Osteoblast (primary cell): ENCODE results near the gene AGPAT4. TPM values are rescaled to one million over a fixed set of nuclear protein-coding genes. Genes with fewer than 3 reads are reported as not detected.

ENCODE experiments used
- DNase-seq: peaks from one replicate; pipeline ENCODE4 v3.0.0; 2011; ENCODE audit warnings: low spot score, mixed read lengths; ENCODE audit not compliant: insufficient read length; ENCODE audit errors: missing footprints
- H2AFZ ChIP-seq: 2 replicates; pipeline ENCODE4 v1.6.0; 2011; ENCODE audit warnings: mild to moderate bottlenecking, low read length
- H3K27ac ChIP-seq: 2 replicates; pipeline ENCODE4 v1.5.1; 2011; ENCODE audit warnings: mild to moderate bottlenecking, low read depth, low read length, moderate library complexity
- H3K27me3 ChIP-seq: 2 replicates; pipeline ENCODE4 v1.6.0; 2012; ENCODE audit warnings: mild to moderate bottlenecking, control low read depth, inconsistent platforms, low read length, moderate library complexity; ENCODE audit not compliant: insufficient read depth
- H3K36me3 ChIP-seq: 2 replicates; pipeline ENCODE4 v1.5.1; 2011; ENCODE audit warnings: mild to moderate bottlenecking, low read length, control low read depth, moderate library complexity; ENCODE audit not compliant: insufficient read depth
- H3K4me1 ChIP-seq: 2 replicates; pipeline ENCODE4 v1.5.1; 2011; ENCODE audit warnings: mild to moderate bottlenecking, low read length, control low read depth, moderate library complexity; ENCODE audit not compliant: insufficient read depth
- H3K4me2 ChIP-seq: 2 replicates; pipeline ENCODE4 v1.6.0; 2011; ENCODE audit warnings: mild to moderate bottlenecking, low read length; ENCODE audit not compliant: insufficient read depth
- H3K4me3 ChIP-seq: fragments of 200-600 bp; sonication (generic); 3 replicates; pipeline ENCODE4 v1.5.1; 2012; ENCODE audit warnings: mild to moderate bottlenecking, low read length, inconsistent platforms; ENCODE audit not compliant: insufficient read depth
- H3K79me2 ChIP-seq: 2 replicates; pipeline ENCODE4 v1.6.0; 2012; ENCODE audit warnings: mild to moderate bottlenecking, low read length, control low read depth, inconsistent platforms; ENCODE audit not compliant: insufficient read depth
- H3K9me3 ChIP-seq: 2 replicates; pipeline ENCODE4 v1.5.1; 2011; ENCODE audit warnings: low read depth, low read length, control low read depth
- H4K20me1 ChIP-seq: 2 replicates; pipeline ENCODE4 v1.6.0; 2012; ENCODE audit warnings: mild to moderate bottlenecking, low read length, control low read depth; ENCODE audit not compliant: insufficient read depth
- total RNA-seq: library from RNA; depleted of rRNA; stranded (reverse); fragments of >200 nt; gene quantifications from 2 replicates; pipeline ENCODE4 v1.2.3, GENCODE V29; 2012
- TF ChIP-seq, protein P1 (sequence below): IDR thresholded peaks from 2 replicates; pipeline ENCODE4 v1.5.1; 2011; ENCODE audit warnings: mild to moderate bottlenecking, low read depth, low read length, moderate library complexity; ENCODE audit errors: extremely low read depth

AGPAT4 gene
- total RNA-seq, 1 donor = 13.8 TPM

DNA sequence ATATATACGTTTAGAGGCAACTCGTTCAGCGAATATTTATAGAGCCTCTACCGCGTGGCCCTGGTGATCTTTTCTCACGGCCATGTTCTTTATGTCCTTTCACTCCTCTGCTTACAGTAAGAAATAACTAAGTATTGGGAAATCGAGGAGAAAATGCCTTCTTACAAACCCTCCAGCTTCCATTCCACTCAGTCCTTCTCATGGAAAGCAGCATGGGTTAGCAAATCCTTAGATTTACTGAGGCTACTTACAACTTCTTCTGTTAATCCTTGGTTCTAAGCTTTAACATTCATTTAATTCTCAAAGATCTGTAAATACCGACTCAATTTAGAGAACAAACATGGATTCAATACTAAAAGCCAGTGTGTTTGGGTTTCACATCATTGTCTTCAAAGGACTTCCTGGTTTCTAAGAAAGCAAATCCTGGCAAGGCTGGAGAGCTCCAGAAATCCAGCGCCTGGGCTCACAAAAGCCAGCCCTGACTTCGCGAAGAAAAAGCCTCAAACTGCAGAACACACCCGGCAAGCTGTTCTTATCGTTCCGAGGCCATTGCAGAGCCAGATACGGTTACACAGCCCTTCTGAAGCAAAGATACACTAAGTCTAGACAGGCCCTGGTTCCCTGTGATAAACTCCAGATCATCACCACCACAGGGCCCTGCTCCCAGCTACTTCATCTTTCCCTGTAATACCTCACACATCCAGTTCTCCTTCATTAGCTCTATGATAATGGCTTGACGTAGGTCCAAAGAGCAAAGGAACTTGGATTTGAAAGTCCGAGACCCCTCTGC, 19.2 kb downstream of the AGPAT4 start:
- no peaks in the 10 kb centered on the region for H3K27me3 ChIP-seq
- no peak overlapping the region for H3K4me2 ChIP-seq
- TF ChIP-seq, protein P1, sequence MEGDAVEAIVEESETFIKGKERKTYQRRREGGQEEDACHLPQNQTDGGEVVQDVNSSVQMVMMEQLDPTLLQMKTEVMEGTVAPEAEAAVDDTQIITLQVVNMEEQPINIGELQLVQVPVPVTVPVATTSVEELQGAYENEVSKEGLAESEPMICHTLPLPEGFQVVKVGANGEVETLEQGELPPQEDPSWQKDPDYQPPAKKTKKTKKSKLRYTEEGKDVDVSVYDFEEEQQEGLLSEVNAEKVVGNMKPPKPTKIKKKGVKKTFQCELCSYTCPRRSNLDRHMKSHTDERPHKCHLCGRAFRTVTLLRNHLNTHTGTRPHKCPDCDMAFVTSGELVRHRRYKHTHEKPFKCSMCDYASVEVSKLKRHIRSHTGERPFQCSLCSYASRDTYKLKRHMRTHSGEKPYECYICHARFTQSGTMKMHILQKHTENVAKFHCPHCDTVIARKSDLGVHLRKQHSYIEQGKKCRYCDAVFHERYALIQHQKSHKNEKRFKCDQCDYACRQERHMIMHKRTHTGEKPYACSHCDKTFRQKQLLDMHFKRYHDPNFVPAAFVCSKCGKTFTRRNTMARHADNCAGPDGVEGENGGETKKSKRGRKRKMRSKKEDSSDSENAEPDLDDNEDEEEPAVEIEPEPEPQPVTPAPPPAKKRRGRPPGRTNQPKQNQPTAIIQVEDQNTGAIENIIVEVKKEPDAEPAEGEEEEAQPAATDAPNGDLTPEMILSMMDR = no peak
- H3K4me1 ChIP-seq = peaks cover 10% of the 10 kb centered on the region
- no peak overlapping the region for H3K27ac ChIP-seq
- no peaks in the 10 kb centered on the region for H3K9me3 ChIP-seq
- H4K20me1 ChIP-seq = no peaks in the 10 kb centered on the region
- H3K4me3 ChIP-seq = no peak overlapping the region
- H3K36me3 ChIP-seq = no peaks in the 10 kb centered on the region
- DNase-seq = peak; percentile 35
- peak overlapping the region; percentile 12 for H2AFZ ChIP-seq
- peaks cover 9% of the 10 kb centered on the region for H3K79me2 ChIP-seq

DNA sequence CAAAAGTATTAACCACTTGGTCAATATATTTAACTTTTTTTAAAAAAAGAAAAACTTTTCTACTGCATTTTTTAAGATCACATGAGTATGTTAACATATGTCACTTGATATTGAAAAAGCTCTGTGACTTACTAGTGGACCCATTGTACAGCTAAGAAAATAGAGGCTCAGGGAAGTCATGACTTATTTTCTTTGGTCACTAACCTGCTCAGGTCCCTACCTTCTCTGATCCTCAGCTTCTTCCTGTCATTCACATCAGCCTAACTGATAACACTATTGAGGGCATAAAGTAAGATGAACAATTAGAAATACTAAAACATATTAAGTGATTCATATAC, 19.8 kb downstream of the AGPAT4 start:
- no peaks in the 10 kb centered on the region for H4K20me1 ChIP-seq

DNA sequence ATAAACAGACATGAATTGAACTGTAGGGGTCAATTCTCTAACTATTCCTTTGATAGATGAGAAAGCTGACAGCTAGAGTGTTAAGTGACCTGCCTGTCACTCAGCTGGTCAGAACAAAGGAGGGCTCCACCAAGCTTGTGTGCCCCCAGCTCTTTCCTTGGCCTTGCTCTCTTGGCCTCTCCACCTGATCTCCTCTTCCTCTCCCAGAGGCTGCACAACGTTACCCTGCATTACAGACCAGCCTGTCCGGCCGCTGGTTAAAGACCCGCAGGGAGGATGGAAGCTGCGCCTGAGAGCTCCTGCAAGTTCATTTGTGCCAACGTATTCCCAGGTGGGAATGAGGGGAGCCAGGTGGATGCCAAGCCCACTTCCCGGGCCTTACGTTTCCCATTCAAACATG, 22.5 kb downstream of the AGPAT4 start:
- Histone ChIP-seq H4K20me1 (no peaks in the 10 kb centered on the region), H3K9me3 (no peaks in the 10 kb centered on the region), H3K79me2 (peaks cover 11% of the 10 kb centered on the region), H3K4me2 (no peak overlapping the region), H3K4me1 (peaks cover 4% of the 10 kb centered on the region), H3K4me3 (no peak overlapping the region), H2AFZ (no peak overlapping the region), H3K36me3 (no peaks in the 10 kb centered on the region), H3K27ac (no peak overlapping the region), H3K27me3 (no peaks in the 10 kb centered on the region)
- TF ChIP-seq, protein P1 = no peak
- DNase-seq = no peak

More for the DNA sequence above, 19.8 kb downstream of the AGPAT4 start:
- H3K79me2 ChIP-seq = peaks cover 12% of the 10 kb centered on the region
- no peak overlapping the region for H2AFZ ChIP-seq
- H3K27ac ChIP-seq = no peak overlapping the region
- no peak for DNase-seq
- no peaks in the 10 kb centered on the region for H3K9me3 ChIP-seq
- TF ChIP-seq, protein P1 = no peak
- no peaks in the 10 kb centered on the region for H3K27me3 ChIP-seq
- H3K36me3 ChIP-seq = no peaks in the 10 kb centered on the region
- H3K4me1 ChIP-seq = peaks cover 10% of the 10 kb centered on the region
- H3K4me2 ChIP-seq = no peak overlapping the region
- H3K4me3 ChIP-seq = no peak overlapping the region

DNA sequence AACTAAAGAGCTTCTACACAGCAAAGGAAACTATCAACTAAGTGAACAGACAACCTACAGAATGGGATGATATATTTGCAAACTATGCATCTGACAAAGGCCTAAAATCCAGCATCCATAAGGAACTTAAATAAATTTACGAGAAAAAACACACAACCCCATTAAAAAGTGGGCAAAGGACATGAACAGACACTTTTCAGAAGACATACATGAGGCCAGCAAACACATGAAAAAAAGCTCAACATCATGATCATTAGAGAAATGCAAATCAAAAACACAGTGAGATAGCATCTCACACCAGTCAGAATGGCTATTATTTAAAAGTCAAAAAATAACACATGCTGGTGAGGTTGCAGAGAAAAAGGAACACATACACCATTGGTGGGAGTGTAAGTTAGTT, 24.5 kb downstream of the AGPAT4 start:
- Histone ChIP-seq H3K4me1 (peaks cover 4% of the 10 kb centered on the region), H3K79me2 (peaks cover 4% of the 10 kb centered on the region), H4K20me1 (no peaks in the 10 kb centered on the region), H3K27ac (no peak overlapping the region), H3K27me3 (no peaks in the 10 kb centered on the region), H3K36me3 (no peaks in the 10 kb centered on the region), H3K9me3 (no peaks in the 10 kb centered on the region), H2AFZ (no peak overlapping the region), H3K4me2 (no peak overlapping the region), H3K4me3 (no peak overlapping the region)
- no peak for DNase-seq
- TF ChIP-seq, protein P1 = no peak
